Esophagus squamous epithelium (tissue), 4 donors: Measurements from ENCODE around the gene EVC.

Source experiments
- CTCF ChIP-seq, 6 experiments: fragments of 450-650 bp in 4 of 6; fragments of 200-600 bp in 2 of 6; sonication (generic) in 2 of 6; IDR thresholded peaks; one replicate each; pipeline ENCODE4 v1.5.1; 2016 to 2019; ENCODE audit warnings: antibody characterized with exemption in 6 of 6, mild to moderate bottlenecking in 4 of 6, moderate library complexity in 4 of 6
- POLR2A ChIP-seq, 4 donors: fragments of 450-650 bp; IDR thresholded peaks; one replicate each; pipeline ENCODE4 v1.6.1; 2017; ENCODE audit warnings: antibody characterized with exemption in 4 of 4, mild to moderate bottlenecking in 4 of 4, moderate library complexity in 3 of 4

GRCh38 chr4:5790546-5790857 lies 79.5 kb downstream of the EVC start:
- TF ChIP-seq CTCF (IDR thresholded peaks at IDR 0.05) (no peak), POLR2A (IDR thresholded peaks at IDR 0.05) (no peak)
